ENCODE data around the gene SNAPC5.

DNA sequence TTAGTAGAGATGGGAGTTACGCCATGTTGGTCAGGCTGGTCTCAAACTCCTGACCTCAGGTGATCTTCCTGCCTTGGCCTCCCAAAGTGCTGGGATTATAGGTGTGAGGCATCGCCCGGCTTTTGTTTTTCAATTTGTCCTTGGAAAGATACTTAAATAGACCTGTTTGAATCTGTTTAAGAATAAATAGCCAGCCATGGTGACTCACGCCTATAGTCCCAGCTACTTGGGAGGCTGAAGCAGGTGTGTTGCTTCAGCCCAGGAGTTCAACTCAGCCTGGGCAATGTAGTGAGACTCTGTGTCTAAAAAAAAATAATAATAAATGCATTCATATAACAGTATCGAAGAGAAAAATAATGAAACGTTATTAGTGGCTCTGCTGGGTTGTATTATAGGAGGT, 17.3 kb downstream of the SNAPC5 start:
- TF ChIP-seq, protein P1, sequence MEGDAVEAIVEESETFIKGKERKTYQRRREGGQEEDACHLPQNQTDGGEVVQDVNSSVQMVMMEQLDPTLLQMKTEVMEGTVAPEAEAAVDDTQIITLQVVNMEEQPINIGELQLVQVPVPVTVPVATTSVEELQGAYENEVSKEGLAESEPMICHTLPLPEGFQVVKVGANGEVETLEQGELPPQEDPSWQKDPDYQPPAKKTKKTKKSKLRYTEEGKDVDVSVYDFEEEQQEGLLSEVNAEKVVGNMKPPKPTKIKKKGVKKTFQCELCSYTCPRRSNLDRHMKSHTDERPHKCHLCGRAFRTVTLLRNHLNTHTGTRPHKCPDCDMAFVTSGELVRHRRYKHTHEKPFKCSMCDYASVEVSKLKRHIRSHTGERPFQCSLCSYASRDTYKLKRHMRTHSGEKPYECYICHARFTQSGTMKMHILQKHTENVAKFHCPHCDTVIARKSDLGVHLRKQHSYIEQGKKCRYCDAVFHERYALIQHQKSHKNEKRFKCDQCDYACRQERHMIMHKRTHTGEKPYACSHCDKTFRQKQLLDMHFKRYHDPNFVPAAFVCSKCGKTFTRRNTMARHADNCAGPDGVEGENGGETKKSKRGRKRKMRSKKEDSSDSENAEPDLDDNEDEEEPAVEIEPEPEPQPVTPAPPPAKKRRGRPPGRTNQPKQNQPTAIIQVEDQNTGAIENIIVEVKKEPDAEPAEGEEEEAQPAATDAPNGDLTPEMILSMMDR (IDR thresholded peaks at IDR 0.05), result no peak
- TF ChIP-seq POLR2A (IDR thresholded peaks at IDR 0.05), result no peak
